Thoracic aorta (tissue), 2 donors: ENCODE results near the gene BCAS1. TPM values are rescaled to one million over a fixed set of nuclear protein-coding genes. Genes with fewer than 3 reads are reported as not detected.

ENCODE experiments used
- ATAC-seq: fragments of 150-250 bp; one replicate; pipeline ENCODE4 v1.8.0; 2017; ENCODE audit warnings: low read depth; ENCODE audit not compliant: insufficient number of reproducible peaks, low FRiP score
- DNase-seq: peaks from one replicate; pipeline ENCODE4 v3.0.0-alpha.2; 2020; ENCODE audit warnings: low spot score
- H3K27ac ChIP-seq, 2 donors: fragments of 200-600 bp; sonication (generic); 1 replicate in 1 of 2; 2 replicates in 1 of 2; pipeline ENCODE4 v1.5.1; 2016; ENCODE audit warnings: mild to moderate bottlenecking in 2 of 2, moderate library complexity in 2 of 2
- H3K27me3 ChIP-seq: fragments of 200-600 bp; sonication (generic); replicated peaks from 2 replicates; pipeline ENCODE4 v1.6.0; 2016; ENCODE audit warnings: mild to moderate bottlenecking; ENCODE audit not compliant: insufficient read depth
- H3K36me3 ChIP-seq: fragments of 200-600 bp; sonication (generic); one replicate; pipeline ENCODE4 v1.5.1; 2016
- H3K4me1 ChIP-seq, 2 donors: fragments of 200-600 bp; sonication (generic); 1 replicate in 1 of 2; 2 replicates in 1 of 2; pipeline versions ENCODE4 v1.5.1 to v1.6.0; 2016; ENCODE audit warnings: low read depth in 2 of 2, mild to moderate bottlenecking in 1 of 2; ENCODE audit not compliant: control insufficient read depth in 1 of 2
- H3K4me3 ChIP-seq: fragments of 200-600 bp; sonication (generic); 2 replicates; pipeline ENCODE4 v1.5.1; 2016; ENCODE audit warnings: mild to moderate bottlenecking
- H3K9me3 ChIP-seq: fragments of 200-600 bp; sonication (generic); 2 replicates; pipeline ENCODE4 v1.5.1; 2016
- total RNA-seq, 2 donors: library from RNA; depleted of rRNA; stranded (reverse); fragments of >200 nt; gene quantifications; one replicate each; pipeline versions ENCODE4 v1.1.0 to v1.2.3, GENCODE V29; 2016
- TF ChIP-seq, protein P1 (sequence below): fragments of 200-600 bp; sonication (generic); IDR thresholded peaks from one replicate; pipeline ENCODE4 v1.5.1; 2019; ENCODE audit warnings: antibody characterized with exemption

The BCAS1 gene
- total RNA-seq, 2 donors from 2014 or later: under 0.01 to 3.6 TPM

DNA sequence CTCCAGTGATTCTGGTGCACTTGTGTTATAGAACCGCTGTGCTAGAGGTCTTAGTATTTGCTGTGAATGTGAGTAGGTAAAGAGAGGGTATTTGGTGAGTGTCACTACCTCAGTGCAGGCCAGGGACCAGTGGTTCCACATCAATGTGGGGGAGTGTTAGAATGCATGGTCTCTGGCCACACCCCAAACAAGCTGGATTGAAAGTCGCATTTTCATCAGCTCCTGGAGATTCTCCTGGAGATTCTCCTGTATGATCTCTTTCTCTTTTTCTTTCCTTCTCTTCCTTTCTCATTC, 26.8 kb upstream of the BCAS1 start:
- Histone ChIP-seq H3K9me3 (no peaks in the 10 kb centered on the region), H3K36me3 (no peaks in the 10 kb centered on the region), H3K27ac (no peak overlapping the region), H3K4me1 (no peaks in the 10 kb centered on the region), H3K4me3 (no peak overlapping the region), H3K27me3 (no peaks in the 10 kb centered on the region)
- ATAC-seq (no peak), DNase-seq (no peak)
- TF ChIP-seq, protein P1, sequence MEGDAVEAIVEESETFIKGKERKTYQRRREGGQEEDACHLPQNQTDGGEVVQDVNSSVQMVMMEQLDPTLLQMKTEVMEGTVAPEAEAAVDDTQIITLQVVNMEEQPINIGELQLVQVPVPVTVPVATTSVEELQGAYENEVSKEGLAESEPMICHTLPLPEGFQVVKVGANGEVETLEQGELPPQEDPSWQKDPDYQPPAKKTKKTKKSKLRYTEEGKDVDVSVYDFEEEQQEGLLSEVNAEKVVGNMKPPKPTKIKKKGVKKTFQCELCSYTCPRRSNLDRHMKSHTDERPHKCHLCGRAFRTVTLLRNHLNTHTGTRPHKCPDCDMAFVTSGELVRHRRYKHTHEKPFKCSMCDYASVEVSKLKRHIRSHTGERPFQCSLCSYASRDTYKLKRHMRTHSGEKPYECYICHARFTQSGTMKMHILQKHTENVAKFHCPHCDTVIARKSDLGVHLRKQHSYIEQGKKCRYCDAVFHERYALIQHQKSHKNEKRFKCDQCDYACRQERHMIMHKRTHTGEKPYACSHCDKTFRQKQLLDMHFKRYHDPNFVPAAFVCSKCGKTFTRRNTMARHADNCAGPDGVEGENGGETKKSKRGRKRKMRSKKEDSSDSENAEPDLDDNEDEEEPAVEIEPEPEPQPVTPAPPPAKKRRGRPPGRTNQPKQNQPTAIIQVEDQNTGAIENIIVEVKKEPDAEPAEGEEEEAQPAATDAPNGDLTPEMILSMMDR: no peak

DNA sequence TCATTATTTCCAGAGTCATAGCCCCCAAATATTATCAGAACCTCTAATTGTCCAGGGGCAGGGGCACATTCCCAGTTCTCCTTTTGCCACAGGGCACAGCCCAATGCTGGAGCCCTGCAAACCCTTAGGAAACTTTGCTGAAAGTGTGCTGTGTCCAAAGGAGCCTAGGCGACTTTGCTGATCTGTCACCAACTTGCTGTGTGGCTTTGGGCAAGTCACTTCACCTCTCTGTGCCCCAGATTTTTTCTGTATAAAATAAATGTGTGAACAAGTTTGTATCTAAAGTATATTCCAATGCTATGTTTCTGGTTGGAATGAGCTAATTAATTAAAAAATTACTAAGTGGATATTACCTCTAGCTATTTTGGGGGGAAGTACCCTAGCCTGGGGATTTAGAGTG, 25.4 kb upstream of the BCAS1 start:
- DNase-seq: no peak
- H3K9me3 ChIP-seq: no peaks in the 10 kb centered on the region
- no peak for ATAC-seq
- H3K27ac ChIP-seq: no peak overlapping the region
- no peak overlapping the region for H3K4me3 ChIP-seq
- no peaks in the 10 kb centered on the region for H3K4me1 ChIP-seq
- no peaks in the 10 kb centered on the region for H3K36me3 ChIP-seq
- TF ChIP-seq, protein P1: no peak
- no peaks in the 10 kb centered on the region for H3K27me3 ChIP-seq

DNA sequence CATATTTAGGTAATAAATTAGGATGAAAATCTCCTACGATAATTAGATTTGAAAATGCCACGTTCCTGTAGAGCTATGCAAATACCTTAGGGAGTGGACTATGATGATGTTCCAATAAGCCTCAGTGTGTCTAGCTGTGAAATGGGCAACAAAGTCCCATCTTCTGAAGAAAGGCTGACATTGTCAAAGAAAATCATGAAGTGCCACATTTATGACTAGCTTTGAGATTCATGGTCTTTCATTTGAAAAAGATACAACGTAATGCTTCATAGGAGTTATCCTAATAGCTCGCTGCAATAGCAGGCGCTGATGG, 23.8 kb upstream of the BCAS1 start:
- H3K27ac ChIP-seq: no peak overlapping the region
- H3K27me3 ChIP-seq: no peaks in the 10 kb centered on the region
- TF ChIP-seq, protein P1: no peak
- H3K4me1 ChIP-seq: no peaks in the 10 kb centered on the region
- ATAC-seq (no peak), DNase-seq (no peak)
- H3K9me3 ChIP-seq: no peaks in the 10 kb centered on the region
- H3K4me3 ChIP-seq: no peak overlapping the region
- no peaks in the 10 kb centered on the region for H3K36me3 ChIP-seq

DNA sequence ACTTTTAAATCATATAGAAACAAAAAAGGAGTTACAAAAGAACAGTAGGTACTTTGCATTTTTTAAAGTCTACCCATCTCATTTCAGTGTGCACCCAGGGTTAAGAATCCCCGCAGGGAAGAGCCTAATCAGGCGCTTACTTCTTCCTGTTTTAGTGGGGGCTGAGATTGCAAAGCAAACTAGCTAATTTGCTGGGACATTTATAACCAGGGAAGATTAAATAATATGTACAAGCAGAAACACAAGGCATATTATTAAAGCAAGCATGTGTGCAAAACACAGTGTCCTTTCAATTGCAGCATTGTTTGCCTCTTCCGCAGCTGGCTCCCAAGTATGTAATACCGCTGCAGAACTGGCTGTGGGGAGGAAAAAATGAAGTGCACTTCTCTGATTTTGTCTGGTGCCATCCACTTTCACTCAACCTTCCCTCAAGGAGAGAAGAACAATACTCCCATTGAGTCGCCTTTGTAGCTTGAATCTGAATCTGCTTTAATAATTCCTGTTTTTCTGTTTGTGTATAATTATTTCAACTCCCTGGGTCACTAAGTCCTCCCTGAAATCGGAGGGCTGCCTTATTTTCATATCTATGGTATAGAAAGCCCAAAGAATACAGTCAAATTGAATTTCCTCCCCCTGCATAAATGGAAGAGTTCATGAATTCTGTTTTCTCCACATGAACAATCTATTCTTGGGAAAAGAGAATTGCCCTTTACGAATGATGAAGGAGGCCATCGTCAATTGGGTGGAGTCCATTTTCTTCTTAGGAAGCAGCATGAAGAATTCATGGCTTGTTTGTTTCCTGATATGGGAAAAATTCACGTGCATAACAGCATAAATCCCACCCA, 23.3 kb upstream of the BCAS1 start:
- H3K27me3 ChIP-seq: no peaks in the 10 kb centered on the region
- no peaks in the 10 kb centered on the region for H3K36me3 ChIP-seq
- H3K4me1 ChIP-seq: no peaks in the 10 kb centered on the region
- no peak overlapping the region for H3K4me3 ChIP-seq
- DNase-seq: no peak
- H3K9me3 ChIP-seq: no peaks in the 10 kb centered on the region
- no peak overlapping the region for H3K27ac ChIP-seq
- no peak for ATAC-seq
- TF ChIP-seq, protein P1: no peak

DNA sequence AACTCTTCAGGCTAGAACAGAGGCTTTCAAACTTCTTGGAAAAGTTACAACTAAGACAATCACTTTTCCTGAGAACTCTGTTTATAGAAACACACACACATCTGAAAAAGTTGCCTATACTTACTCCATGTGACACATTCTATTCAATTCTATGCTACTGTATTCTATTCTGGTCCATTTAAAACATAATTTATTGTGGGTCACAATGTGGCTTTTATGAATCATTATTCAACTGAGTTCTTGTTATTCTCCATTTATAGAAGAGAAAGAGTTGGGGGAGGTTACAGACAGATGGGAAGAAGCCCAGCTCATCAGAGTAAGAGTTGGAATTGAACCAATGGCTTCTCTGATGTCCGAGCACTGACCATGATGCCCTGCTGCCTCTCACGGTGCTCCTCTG, 21.6 kb upstream of the BCAS1 start:
- DNase-seq (no peak), ATAC-seq (no peak)
- TF ChIP-seq, protein P1: no peak
- no peaks in the 10 kb centered on the region for H3K4me1 ChIP-seq
- no peaks in the 10 kb centered on the region for H3K36me3 ChIP-seq
- no peaks in the 10 kb centered on the region for H3K27me3 ChIP-seq
- H3K4me3 ChIP-seq: no peak overlapping the region
- no peaks in the 10 kb centered on the region for H3K9me3 ChIP-seq
- H3K27ac ChIP-seq: no peak overlapping the region
